Measurements from ENCODE around the gene SLC24A3. TPM values are rescaled to one million over a fixed set of nuclear protein-coding genes. Genes with fewer than 3 reads are reported as not detected.

The SLC24A3 gene
- total and polyA plus RNA-seq, 4 donors: 1.9 to 8.4 (median 5.8) TPM

DNA sequence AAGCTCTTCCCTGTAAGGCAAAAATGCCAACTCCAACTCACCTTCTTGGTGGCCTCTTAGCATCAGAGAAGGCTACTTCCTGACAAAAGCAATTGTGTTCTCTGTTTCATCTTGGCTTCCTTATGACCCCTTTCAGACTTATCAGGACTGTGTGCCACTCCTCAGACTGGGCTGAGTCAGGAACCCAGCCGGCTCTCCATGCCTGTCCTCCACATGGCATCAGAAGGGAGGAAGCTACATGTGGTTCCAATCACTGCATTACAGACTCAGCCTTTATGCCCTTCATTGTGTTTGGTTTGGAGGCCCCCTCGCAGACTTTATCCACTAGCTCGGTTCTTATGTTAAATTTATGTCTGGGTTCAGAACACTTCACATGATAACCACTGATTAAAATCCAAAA, 142.5 kb downstream of the SLC24A3 start:
- Histone ChIP-seq H3K9me3 (ENCODE audit: control insufficient read depth in 4 of 4, insufficient read depth in 3 of 4, low read length in 3 of 4) (no peaks in the 10 kb centered on the region), H3K4me1 (ENCODE audit: control insufficient read depth in 5 of 5, insufficient read depth in 5 of 5, low read length in 5 of 5) (no peaks in the 10 kb centered on the region), H3K27ac (ENCODE audit: low read depth in 1 of 2, low read length in 1 of 2) (no peak overlapping the region), H3K4me3 (no peak overlapping the region), H3K36me3 (ENCODE audit: control insufficient read depth in 4 of 4, insufficient read depth in 4 of 4, low read length in 4 of 4) (no peaks in the 10 kb centered on the region), H3K27me3 (ENCODE audit: control insufficient read depth in 3 of 3, insufficient read depth in 3 of 3, low read length in 2 of 3) (no peaks in the 10 kb centered on the region), H3K9ac (ENCODE audit: insufficient read depth in 1 of 2, low read length in 2 of 2) (no peak overlapping the region)
- WGBS, 2 donors: 80 to 96% methylated on average over 3 of the region's 3 CpGs
- DNase-seq: no peak
- TF ChIP-seq CTCF (IDR thresholded peaks at IDR 0.05; ENCODE audit: control extremely low read depth, extremely low read depth): no peak
- no peak for ATAC-seq (ENCODE audit: insufficient read depth, low FRiP score)

- no peak overlapping the region for H3K4me3 ChIP-seq
- peaks cover 0 to 5% (median 0%) of the 10 kb centered on the region in 5 donors for H3K4me1 ChIP-seq (ENCODE audit: control insufficient read depth in 5 of 5, insufficient read depth in 5 of 5, low read length in 5 of 5)
- TF ChIP-seq CTCF (IDR thresholded peaks at IDR 0.05; ENCODE audit: control extremely low read depth, extremely low read depth): no peak
- WGBS, 2 donors: 68 to 84% methylated on average over 3 of the region's 3 CpGs
- H3K36me3 ChIP-seq (ENCODE audit: control insufficient read depth in 4 of 4, insufficient read depth in 4 of 4, low read length in 4 of 4): no peaks in the 10 kb centered on the region
- DNase-seq: peak in 2 of 3 donors; percentile 32 to 56
- no peak for ATAC-seq (ENCODE audit: insufficient read depth, low FRiP score)
- no peak overlapping the region for H3K9ac ChIP-seq (ENCODE audit: insufficient read depth in 1 of 2, low read length in 2 of 2)
- H3K27me3 ChIP-seq (ENCODE audit: control insufficient read depth in 3 of 3, insufficient read depth in 3 of 3, low read length in 2 of 3): no peaks in the 10 kb centered on the region
- H3K27ac ChIP-seq (ENCODE audit: low read depth in 1 of 2, low read length in 1 of 2): no peak overlapping the region
- H3K9me3 ChIP-seq (ENCODE audit: control insufficient read depth in 4 of 4, insufficient read depth in 3 of 4, low read length in 3 of 4): no peaks in the 10 kb centered on the region
Observed at GRCh38 chr20:19361790-19362189, 149.3 kb downstream of the SLC24A3 start.

GRCh38 chr20:19363476-19363875, 151.0 kb downstream of the SLC24A3 start:
- 80 to 88% methylated on average over 4 of the region's 4 CpGs for WGBS, 2 donors
- no peak overlapping the region for H3K27ac ChIP-seq (ENCODE audit: low read depth in 1 of 2, low read length in 1 of 2)
- H3K27me3 ChIP-seq (ENCODE audit: control insufficient read depth in 3 of 3, insufficient read depth in 3 of 3, low read length in 2 of 3): no peaks in the 10 kb centered on the region
- no peak for TF ChIP-seq CTCF (IDR thresholded peaks at IDR 0.05; ENCODE audit: control extremely low read depth, extremely low read depth)
- DNase-seq (no peak), ATAC-seq (ENCODE audit: insufficient read depth, low FRiP score) (no peak)
- H3K4me1 ChIP-seq (ENCODE audit: control insufficient read depth in 5 of 5, insufficient read depth in 5 of 5, low read length in 5 of 5): peaks cover 0 to 5% (median 0%) of the 10 kb centered on the region in 5 donors
- no peaks in the 10 kb centered on the region for H3K36me3 ChIP-seq (ENCODE audit: control insufficient read depth in 4 of 4, insufficient read depth in 4 of 4, low read length in 4 of 4)
- H3K4me3 ChIP-seq: no peak overlapping the region
- peaks cover 0 to 4% (median 0%) of the 10 kb centered on the region in 4 donors for H3K9me3 ChIP-seq (ENCODE audit: control insufficient read depth in 4 of 4, insufficient read depth in 3 of 4, low read length in 3 of 4)
- no peak overlapping the region for H3K9ac ChIP-seq (ENCODE audit: insufficient read depth in 1 of 2, low read length in 2 of 2)

- ATAC-seq (ENCODE audit: insufficient read depth, low FRiP score) (no peak), DNase-seq (no peak)
- Histone ChIP-seq H3K4me3 (no peak overlapping the region), H3K27ac (ENCODE audit: low read depth in 1 of 2, low read length in 1 of 2) (no peak overlapping the region), H3K9me3 (ENCODE audit: control insufficient read depth in 4 of 4, insufficient read depth in 3 of 4, low read length in 3 of 4) (peaks cover 0 to 4% (median 0%) of the 10 kb centered on the region in 4 donors), H3K9ac (ENCODE audit: insufficient read depth in 1 of 2, low read length in 2 of 2) (no peak overlapping the region), H3K36me3 (ENCODE audit: control insufficient read depth in 4 of 4, insufficient read depth in 4 of 4, low read length in 4 of 4) (no peaks in the 10 kb centered on the region), H3K27me3 (ENCODE audit: control insufficient read depth in 3 of 3, insufficient read depth in 3 of 3, low read length in 2 of 3) (no peaks in the 10 kb centered on the region), H3K4me1 (ENCODE audit: control insufficient read depth in 5 of 5, insufficient read depth in 5 of 5, low read length in 5 of 5) (peaks cover 0 to 6% (median 0%) of the 10 kb centered on the region in 5 donors)
- TF ChIP-seq CTCF (IDR thresholded peaks at IDR 0.05; ENCODE audit: control extremely low read depth, extremely low read depth): no peak
- 81 to 94% methylated on average over 2 of the region's 2 CpGs for WGBS, 2 donors
Observed at GRCh38 chr20:19367591-19367990, 155.1 kb downstream of the SLC24A3 start.

Data from lung (tissue), 12 donors.